ENCODE data around the gene SLC25A29. TPM values are rescaled to one million over a fixed set of nuclear protein-coding genes. Genes with fewer than 3 reads are reported as not detected.

The SLC25A29 gene, protein sequence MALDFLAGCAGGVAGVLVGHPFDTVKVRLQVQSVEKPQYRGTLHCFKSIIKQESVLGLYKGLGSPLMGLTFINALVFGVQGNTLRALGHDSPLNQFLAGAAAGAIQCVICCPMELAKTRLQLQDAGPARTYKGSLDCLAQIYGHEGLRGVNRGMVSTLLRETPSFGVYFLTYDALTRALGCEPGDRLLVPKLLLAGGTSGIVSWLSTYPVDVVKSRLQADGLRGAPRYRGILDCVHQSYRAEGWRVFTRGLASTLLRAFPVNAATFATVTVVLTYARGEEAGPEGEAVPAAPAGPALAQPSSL
- total RNA-seq = 35.8 TPM in 2 replicates

DNA sequence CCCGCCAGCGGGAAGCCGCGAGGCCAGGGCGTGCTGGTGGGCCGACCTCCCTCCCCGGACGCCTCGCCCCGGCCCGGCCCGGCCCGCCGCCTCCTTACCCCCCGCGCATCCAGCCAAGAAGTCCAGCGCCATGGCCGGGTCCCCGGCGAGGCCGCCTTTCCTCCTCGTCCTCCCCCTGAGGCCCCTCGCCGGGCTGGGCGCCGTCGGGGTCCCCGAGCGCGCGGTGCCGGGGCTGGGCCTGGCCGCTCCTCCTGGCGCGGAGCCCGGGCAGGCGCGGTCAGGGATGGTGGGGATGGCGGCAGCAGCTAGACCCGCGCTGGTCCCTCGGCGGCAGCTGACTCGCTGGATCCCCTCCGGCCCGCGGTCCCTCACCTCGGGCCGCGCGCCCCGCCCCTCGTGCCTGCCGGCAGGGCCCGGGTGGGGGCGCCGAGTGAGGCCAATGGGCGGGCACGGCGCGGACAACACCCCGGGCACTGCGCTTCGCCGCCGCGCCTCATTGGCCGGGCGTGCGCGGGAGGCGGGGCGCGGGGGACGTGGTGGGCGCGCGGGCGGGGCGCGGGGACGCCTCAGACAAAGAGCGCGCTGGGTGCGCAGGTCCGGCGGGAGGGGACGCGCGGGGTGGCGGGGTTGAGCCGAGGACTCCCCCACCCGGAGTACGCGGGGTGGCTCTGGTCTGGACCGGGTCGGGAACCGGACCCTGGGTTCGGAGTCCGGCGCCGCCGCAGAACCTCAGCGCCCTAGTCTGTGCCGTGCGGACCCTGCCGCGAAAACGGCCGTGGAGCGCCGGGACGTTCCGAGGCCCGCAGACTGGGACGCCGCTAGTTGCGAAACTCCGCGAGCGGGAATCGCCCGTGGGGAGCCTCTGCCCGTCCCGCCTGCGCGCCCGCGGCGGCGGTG lies at the start of gene SLC25A29:
TSS of gene SLC25A29 (minus strand) at position 344 of the 897 bp plus-strand sequence. CDS start at position 132, 212 bp downstream.

DNA sequence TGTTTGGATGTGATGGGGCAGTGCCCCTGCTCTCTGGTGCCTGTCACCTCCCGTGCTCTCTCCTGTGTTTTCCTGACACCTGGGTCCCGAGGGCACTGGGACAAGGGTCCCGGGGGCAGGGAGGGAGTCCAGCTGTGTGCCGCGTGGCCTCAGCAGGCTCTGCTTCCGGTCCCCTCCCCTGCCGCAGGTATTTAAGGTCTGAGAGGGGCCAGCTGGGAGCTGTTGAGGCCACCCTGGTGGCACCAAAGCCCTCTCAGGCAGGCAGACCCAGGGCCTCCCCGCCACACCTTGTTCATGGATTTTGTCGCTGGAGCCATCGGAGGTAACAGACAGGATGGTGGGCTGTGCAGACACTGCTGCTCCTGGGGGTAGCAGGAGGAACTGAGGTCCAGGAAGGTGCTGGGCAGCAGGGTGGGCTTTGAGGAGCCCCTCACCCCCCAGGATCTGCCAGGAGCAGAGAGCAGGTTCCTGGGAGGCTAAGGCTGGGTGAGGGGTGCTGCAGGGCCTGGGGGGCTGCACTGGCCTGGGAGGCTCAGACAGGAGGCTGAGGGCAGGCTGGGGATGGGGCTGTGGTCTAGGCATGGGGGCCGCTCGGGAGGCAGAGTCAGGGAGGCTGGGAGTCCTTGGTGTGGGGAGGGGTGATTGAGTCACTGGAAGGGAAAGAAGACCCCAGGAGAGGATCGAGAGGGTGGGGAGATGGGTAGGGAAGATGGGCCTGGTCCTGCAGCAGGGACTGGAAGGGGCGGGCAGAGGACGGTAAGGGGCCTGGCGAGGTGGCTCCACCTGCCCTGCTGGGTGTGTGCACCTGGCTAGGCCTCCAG lies 17.1 kb upstream of the SLC25A29 start, which contains the start of gene SLC25A47:
TSS of gene SLC25A47 (plus strand) at position 219 of the 821 bp plus-strand sequence. CDS start at position 295, 76 bp downstream.

Small RNA genes within 50 kb of the gene (small RNA-seq; reads per million reads assigned to genes)
- gene MIR345 (2.9 reads per million, percentile 63 among the genes with 10 or more reads in this experiment), gene RN7SL523P (not detected)

Other genes with a start within 250 kb of the SLC25A29 start
- gene EVL, start 241.0 kb downstream of the SLC25A29 start, total RNA-seq = 18.9 and 24.2 TPM in 2 replicates
- gene DEGS2, start 146.8 kb downstream of the SLC25A29 start, total RNA-seq = under 0.01 TPM in 1 of 2 replicates, not detected in the other
- gene YY1, start 67.3 kb downstream of the SLC25A29 start, total RNA-seq = 62.8 and 75.8 TPM in 2 replicates
- gene SLC25A47, start 16.9 kb upstream of the SLC25A29 start, total RNA-seq = not detected in 2 replicates
- 8.1 and 12.3 TPM in 2 replicates for gene WDR25, start 70.0 kb upstream of the SLC25A29 start, total RNA-seq